T-helper 1 cell treated with Interleukin-12 subunit alpha and Interleukin-12 subunit beta and Interleukin-4 antibody, amounts not matched to agents 30 μg/mL and 1 μg/mL, for 36 hours (primary cell): ENCODE measurements around the gene TDRD9.

Experiments used
- H3K27ac Mint-ChIP-seq: one replicate; pipeline ENCODE4 v1.8.0; 2021; ENCODE audit warnings: mild to moderate bottlenecking, mixed read lengths
- H3K27me3 Mint-ChIP-seq: one replicate; pipeline ENCODE4 v1.8.0; 2021; ENCODE audit warnings: low read depth, mixed read lengths
- H3K36me3 Mint-ChIP-seq: one replicate; pipeline ENCODE4 v1.8.0; 2021; ENCODE audit warnings: low read depth, mixed read lengths
- H3K4me1 Mint-ChIP-seq: one replicate; pipeline ENCODE4 v1.8.0; 2021; ENCODE audit warnings: low read depth, mixed read lengths
- H3K4me3 Mint-ChIP-seq: one replicate; pipeline ENCODE4 v1.8.0; 2021; ENCODE audit warnings: mild to moderate bottlenecking, moderate library complexity, mixed read lengths
- H3K9me3 Mint-ChIP-seq: one replicate; pipeline ENCODE4 v1.8.0; 2021; ENCODE audit warnings: mixed read lengths

TDRD9 gene

GRCh38 chr14:104037074-104037473 is 108.8 kb downstream of the TDRD9 start:
- Mint-ChIP-seq H3K36me3 (no peaks in the 10 kb centered on the region), H3K4me1 (no peaks in the 10 kb centered on the region), H3K27ac (no peak overlapping the region), H3K4me3 (no peak overlapping the region), H3K27me3 (peaks cover 7% of the 10 kb centered on the region), H3K9me3 (no peaks in the 10 kb centered on the region)

GRCh38 chr14:104037903-104038302 is 109.6 kb downstream of the TDRD9 start:
- no peaks in the 10 kb centered on the region for H3K36me3 Mint-ChIP-seq
- H3K27ac Mint-ChIP-seq, result no peak overlapping the region
- H3K9me3 Mint-ChIP-seq, result no peaks in the 10 kb centered on the region
- H3K4me3 Mint-ChIP-seq, result no peak overlapping the region
- H3K27me3 Mint-ChIP-seq, result peaks cover 3% of the 10 kb centered on the region
- H3K4me1 Mint-ChIP-seq, result no peaks in the 10 kb centered on the region

- Mint-ChIP-seq H3K27me3 (peaks cover 3% of the 10 kb centered on the region), H3K4me3 (no peak overlapping the region), H3K36me3 (no peaks in the 10 kb centered on the region), H3K4me1 (no peaks in the 10 kb centered on the region), H3K9me3 (no peaks in the 10 kb centered on the region), H3K27ac (no peak overlapping the region)
These were observed 111.0 kb downstream of the TDRD9 start for GRCh38 chr14:104039214-104039613.

DNA sequence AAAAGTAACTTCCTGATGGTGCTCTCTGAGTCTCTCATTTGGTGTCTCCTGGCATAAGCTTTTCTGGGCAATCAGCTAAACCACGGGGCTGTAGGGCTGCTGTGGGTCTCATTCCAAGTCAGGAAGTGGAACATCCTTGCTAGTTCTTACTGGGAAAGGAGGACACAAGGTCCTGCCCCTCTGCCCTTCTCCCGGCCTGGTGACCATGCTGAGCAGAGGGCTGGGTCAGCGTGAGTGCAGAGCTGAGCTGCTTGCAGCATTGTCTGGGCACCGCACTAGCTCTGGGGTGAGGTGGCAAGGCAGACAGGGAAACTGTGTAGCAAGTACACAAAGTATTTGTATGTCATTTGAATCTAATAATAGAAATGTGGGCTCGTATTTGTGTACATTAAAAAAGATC is 112.3 kb downstream of the TDRD9 start:
- H3K4me3 Mint-ChIP-seq, result no peak overlapping the region

DNA sequence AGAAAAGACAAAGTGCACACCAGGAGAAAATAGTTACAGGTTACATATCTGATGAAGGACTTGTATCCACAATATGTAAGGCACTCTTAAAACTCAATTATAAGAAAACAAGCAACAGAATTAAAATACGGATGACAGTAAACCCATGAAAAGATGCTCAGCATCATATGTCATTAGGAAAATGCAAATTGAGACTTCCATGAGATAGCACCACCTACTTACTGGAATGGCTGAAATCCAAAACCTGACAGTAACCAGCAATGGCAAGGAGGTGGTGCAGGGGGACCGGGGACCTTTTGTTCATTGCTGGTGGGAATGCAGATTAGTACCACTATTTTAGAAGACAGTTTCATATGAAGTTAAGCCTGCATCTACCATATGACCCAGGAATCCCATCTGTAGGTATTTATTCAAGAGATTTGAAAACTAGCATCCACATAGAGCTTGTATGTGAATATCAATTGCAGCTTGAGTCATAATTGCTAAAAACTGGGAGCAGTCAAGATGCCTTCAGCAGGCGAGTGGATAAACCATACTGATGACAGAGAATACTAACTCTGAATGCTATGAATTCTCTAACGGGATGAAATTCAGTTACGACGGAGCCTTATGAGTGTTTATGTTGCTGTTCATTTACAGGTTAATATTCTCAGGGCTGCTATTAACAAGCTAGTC is 113.3 kb downstream of the TDRD9 start:
- Mint-ChIP-seq H3K4me3 (no peak overlapping the region), H3K36me3 (no peaks in the 10 kb centered on the region), H3K4me1 (no peaks in the 10 kb centered on the region), H3K27me3 (peaks cover 3% of the 10 kb centered on the region), H3K27ac (no peak overlapping the region), H3K9me3 (no peaks in the 10 kb centered on the region)

More for the DNA sequence above, 112.3 kb downstream of the TDRD9 start:
- H3K36me3 Mint-ChIP-seq, result no peaks in the 10 kb centered on the region
- H3K27me3 Mint-ChIP-seq, result peaks cover 3% of the 10 kb centered on the region
- no peaks in the 10 kb centered on the region for H3K4me1 Mint-ChIP-seq
- no peak overlapping the region for H3K27ac Mint-ChIP-seq
- no peaks in the 10 kb centered on the region for H3K9me3 Mint-ChIP-seq

DNA sequence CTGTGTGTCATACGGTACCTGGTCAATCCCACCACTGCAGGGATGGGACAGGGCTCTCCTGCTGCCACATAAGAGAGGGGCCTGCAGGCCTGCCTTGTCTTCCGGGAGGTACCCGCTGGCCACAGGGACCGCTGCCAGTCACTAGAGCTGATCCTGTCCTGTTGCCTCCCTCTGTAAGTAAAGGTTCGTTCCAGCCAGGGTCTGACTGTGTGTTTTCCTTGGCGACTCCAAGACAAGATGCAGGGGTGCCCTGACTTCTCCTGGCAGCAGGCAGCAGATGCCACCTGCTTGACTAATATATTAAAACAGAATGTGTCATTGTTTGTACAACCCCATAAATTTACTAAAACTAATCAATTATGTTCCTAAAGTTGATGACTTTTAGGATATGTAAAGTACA is 115.8 kb downstream of the TDRD9 start:
- Mint-ChIP-seq H3K27me3 (peaks cover 9% of the 10 kb centered on the region), H3K4me1 (no peaks in the 10 kb centered on the region), H3K9me3 (no peaks in the 10 kb centered on the region), H3K36me3 (no peaks in the 10 kb centered on the region), H3K4me3 (no peak overlapping the region), H3K27ac (no peak overlapping the region)

DNA sequence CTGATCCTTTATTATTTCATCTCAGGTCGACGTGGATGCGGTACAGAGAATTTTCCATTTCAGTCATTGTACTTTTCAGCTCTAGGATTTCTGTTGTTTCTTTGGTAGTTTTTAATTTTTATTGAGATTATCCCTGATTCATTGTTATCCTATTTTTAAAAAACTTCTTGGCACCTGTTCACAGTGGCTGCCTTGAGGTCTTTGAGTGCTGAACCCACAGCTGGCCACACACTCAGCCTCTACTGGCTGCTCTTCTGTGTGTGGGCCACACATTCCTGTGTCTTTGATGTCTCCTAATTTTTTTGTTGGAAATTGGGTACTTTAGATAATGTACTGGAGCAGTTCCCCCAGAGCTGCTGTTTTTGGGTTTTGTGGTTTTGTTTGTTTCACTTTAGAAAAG is 119.5 kb downstream of the TDRD9 start:
- Mint-ChIP-seq H3K4me1 (no peaks in the 10 kb centered on the region), H3K4me3 (no peak overlapping the region), H3K36me3 (no peaks in the 10 kb centered on the region), H3K27ac (no peak overlapping the region), H3K9me3 (no peaks in the 10 kb centered on the region), H3K27me3 (peaks cover 15% of the 10 kb centered on the region)

DNA sequence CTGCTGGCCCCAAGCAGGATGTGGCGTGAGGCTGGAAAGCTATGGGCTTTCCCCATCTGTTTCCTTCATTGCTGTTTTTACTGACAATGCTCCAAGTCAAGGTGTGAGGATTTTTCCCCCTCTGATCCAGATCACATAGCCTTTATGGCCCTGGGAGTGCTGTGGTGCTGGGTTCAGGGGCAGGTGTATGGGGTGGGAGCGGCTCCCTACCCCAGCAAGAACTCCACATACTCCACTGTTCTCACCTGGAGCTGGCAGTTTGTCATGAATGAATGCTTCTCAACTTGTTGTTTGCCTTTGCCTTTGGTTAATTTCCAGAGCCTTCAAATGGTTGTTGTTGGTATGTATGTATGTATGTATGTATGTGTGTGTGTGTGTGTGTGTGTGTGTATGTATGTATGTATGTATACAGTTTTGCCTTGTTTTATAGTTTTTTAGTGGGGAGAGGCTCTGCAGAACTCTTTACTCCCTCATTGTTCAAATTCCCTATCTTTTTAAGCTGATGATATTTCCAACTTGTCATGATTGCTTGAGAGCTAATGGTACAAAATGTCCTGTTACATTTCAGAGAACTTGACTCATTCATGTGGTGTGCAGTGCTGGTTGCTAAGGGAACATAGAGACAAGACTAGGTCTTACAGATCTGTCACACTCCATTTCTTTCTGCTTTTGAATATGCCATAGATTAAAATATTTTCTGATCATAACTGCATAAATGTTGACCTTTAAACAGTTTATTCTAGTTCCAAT is 120.7 kb downstream of the TDRD9 start:
- no peaks in the 10 kb centered on the region for H3K9me3 Mint-ChIP-seq
- no peak overlapping the region for H3K27ac Mint-ChIP-seq
- peaks cover 15% of the 10 kb centered on the region for H3K27me3 Mint-ChIP-seq
- H3K36me3 Mint-ChIP-seq, result no peaks in the 10 kb centered on the region
- H3K4me1 Mint-ChIP-seq, result no peaks in the 10 kb centered on the region
- H3K4me3 Mint-ChIP-seq, result no peak overlapping the region

- no peaks in the 10 kb centered on the region for H3K4me1 Mint-ChIP-seq
These were observed 121.5 kb downstream of the TDRD9 start for GRCh38 chr14:104049576-104050240.

GRCh38 chr14:104051092-104051813 is 123.0 kb downstream of the TDRD9 start:
- Mint-ChIP-seq H3K27me3 (peaks cover 20% of the 10 kb centered on the region), H3K27ac (no peak overlapping the region)

More at GRCh38 chr14:104049576-104050240, 121.5 kb downstream of the TDRD9 start:
- Mint-ChIP-seq H3K27me3 (peaks cover 15% of the 10 kb centered on the region), H3K36me3 (no peaks in the 10 kb centered on the region), H3K27ac (no peak overlapping the region), H3K9me3 (no peaks in the 10 kb centered on the region), H3K4me3 (no peak overlapping the region)

DNA sequence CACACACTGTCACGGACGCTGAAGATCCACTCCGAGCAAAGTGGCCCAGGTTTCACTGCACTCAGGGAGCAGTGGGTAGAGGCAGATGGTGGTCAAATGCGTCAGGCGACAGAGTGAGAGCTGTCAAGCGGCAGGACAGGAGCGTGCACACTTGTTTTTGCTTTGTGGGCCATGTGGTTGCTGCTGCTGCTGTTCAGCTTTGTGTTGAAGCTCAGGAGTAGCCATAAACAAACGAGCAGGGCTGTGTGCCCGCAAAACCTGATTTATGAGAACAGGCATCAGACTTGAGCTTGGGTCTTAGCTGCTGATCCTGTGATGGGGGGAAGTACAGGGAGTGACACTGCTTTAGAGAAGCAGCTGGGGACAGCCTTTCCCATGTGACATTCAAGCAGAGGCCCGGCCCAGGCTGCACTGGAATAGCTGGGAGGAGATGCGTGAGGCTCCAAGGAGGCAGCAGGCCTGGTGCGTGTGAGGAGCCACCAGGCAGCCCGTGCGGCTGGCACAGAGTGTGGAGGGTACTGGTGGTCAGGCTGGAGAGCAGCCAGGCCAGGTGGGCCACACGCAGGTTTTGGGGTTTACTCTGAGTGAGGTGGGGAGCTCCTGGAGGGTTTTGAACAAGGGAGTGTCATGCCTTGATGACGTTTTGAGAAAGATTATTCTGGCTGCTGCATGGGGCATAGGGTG is 126.1 kb downstream of the TDRD9 start:
- no peaks in the 10 kb centered on the region for H3K36me3 Mint-ChIP-seq
- H3K4me1 Mint-ChIP-seq, result no peaks in the 10 kb centered on the region
- H3K4me3 Mint-ChIP-seq, result no peak overlapping the region
- peaks cover 30% of the 10 kb centered on the region for H3K27me3 Mint-ChIP-seq
- no peak overlapping the region for H3K27ac Mint-ChIP-seq
- H3K9me3 Mint-ChIP-seq, result no peaks in the 10 kb centered on the region

More at GRCh38 chr14:104051092-104051813, 123.0 kb downstream of the TDRD9 start:
- H3K9me3 Mint-ChIP-seq, result no peaks in the 10 kb centered on the region
- no peak overlapping the region for H3K4me3 Mint-ChIP-seq
- no peaks in the 10 kb centered on the region for H3K36me3 Mint-ChIP-seq
- H3K4me1 Mint-ChIP-seq, result no peaks in the 10 kb centered on the region

DNA sequence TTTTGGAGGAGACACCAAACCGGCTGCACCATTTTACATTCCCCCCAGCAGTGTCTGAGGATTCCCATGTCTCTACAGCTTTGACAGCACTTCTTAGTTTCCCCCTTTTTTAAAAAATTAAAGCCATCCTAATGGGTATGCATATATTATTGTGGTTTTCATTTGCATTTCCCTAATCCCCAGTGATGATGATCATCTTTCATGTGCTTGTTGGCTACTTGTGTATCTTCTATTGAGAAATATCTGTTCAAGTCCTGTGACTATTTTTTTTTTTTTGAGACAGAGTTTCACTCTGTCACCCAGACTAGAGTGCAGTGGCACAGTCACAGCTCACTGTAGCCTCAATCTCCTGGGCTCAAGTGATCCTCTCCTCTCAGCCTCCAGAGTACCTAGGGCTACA is 134.0 kb downstream of the TDRD9 start:
- H3K9me3 Mint-ChIP-seq, result peaks cover 5% of the 10 kb centered on the region
- H3K4me1 Mint-ChIP-seq, result no peaks in the 10 kb centered on the region
- H3K4me3 Mint-ChIP-seq, result no peak overlapping the region
- no peaks in the 10 kb centered on the region for H3K36me3 Mint-ChIP-seq
- no peak overlapping the region for H3K27ac Mint-ChIP-seq
- H3K27me3 Mint-ChIP-seq, result peaks cover 24% of the 10 kb centered on the region

DNA sequence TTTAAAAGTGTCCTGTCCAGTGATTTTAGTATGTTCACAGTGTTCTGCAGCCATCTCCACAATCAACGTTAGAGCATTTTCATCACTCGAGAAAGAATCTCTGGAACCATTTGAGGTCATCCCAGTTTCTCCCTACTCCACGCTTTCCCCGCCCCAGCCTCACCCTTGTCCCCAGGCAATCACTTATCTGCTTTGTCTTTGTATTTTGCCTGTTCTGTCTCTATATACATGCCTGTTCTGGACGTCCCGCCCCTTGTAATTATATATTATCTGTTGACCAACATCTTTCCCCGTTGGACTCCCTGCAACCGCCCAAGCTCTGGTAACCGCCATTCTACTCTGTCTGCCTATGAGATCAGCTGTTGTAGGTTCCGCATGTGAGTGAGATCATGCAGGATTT is 135.7 kb downstream of the TDRD9 start:
- Mint-ChIP-seq H3K4me3 (no peak overlapping the region), H3K9me3 (peaks cover 8% of the 10 kb centered on the region), H3K36me3 (no peaks in the 10 kb centered on the region), H3K27me3 (peaks cover 15% of the 10 kb centered on the region), H3K4me1 (no peaks in the 10 kb centered on the region), H3K27ac (no peak overlapping the region)

DNA sequence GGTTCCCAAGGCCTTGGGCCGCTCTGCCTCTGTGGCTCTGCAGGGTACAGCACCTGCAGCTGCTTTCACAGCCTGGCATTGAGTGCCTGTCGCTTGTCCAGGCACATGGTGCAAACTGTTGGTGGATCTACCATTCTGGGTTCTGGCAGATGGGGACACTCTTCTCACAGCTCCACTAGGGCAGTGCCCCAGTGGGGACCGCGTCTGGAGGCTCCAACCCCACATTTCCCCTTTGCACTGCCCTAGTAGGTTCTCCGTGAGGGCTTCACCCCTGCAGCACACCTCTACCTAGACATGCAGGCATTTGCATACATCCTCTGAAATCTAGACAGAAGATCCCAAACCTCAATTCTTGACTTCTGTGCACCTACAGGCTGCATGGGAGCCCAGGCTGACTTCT is 138.0 kb downstream of the TDRD9 start:
- Mint-ChIP-seq H3K4me3 (no peak overlapping the region), H3K9me3 (peaks cover 8% of the 10 kb centered on the region), H3K36me3 (no peaks in the 10 kb centered on the region), H3K27me3 (peaks cover 12% of the 10 kb centered on the region), H3K4me1 (no peaks in the 10 kb centered on the region), H3K27ac (no peak overlapping the region)
